ENCODE data around the gene GSTO1. TPM values are rescaled to one million over a fixed set of nuclear protein-coding genes. Genes with fewer than 3 reads are reported as not detected.
"Not testable (repeated sequence)": the region's sequence is repeated elsewhere in the genome, so short reads cannot be mapped to it uniquely, and the experiment has no call there.

Gene GSTO1
- total RNA-seq, 2 donors from 2014 or later, result 257 to 291 TPM

- no peak for TF ChIP-seq CTCF (IDR thresholded peaks at IDR 0.05)
- Histone ChIP-seq H3K4me1 (no peaks in the 10 kb centered on the region), H3K4me3 (no peak overlapping the region), H3K36me3 (no peaks in the 10 kb centered on the region), H3K27me3 (no peaks in the 10 kb centered on the region), H3K9me3 (no peaks in the 10 kb centered on the region), H3K27ac (no peak overlapping the region)
- no peak for DNase-seq (ENCODE audit: low spot score)
Observed at GRCh38 chr10:104243512-104243911, 11.2 kb upstream of the GSTO1 start.

- H3K4me3 ChIP-seq, result no peak overlapping the region
- no peaks in the 10 kb centered on the region for H3K36me3 ChIP-seq
- no peak overlapping the region for H3K27ac ChIP-seq
- H3K27me3 ChIP-seq, result no peaks in the 10 kb centered on the region
- no peak for TF ChIP-seq CTCF (IDR thresholded peaks at IDR 0.05)
- no peaks in the 10 kb centered on the region for H3K4me1 ChIP-seq
- no peaks in the 10 kb centered on the region for H3K9me3 ChIP-seq
- DNase-seq (ENCODE audit: low spot score), result no peak
Observed at GRCh38 chr10:104245066-104245632, 9.5 kb upstream of the GSTO1 start.

- Histone ChIP-seq H3K4me1 (no peaks in the 10 kb centered on the region), H3K27ac (no peak overlapping the region), H3K9me3 (no peaks in the 10 kb centered on the region), H3K4me3 (no peak overlapping the region), H3K36me3 (no peaks in the 10 kb centered on the region), H3K27me3 (no peaks in the 10 kb centered on the region)
- no peak for TF ChIP-seq CTCF (IDR thresholded peaks at IDR 0.05)
- DNase-seq (ENCODE audit: low spot score), result no peak
Observed at GRCh38 chr10:104246976-104247375, 7.7 kb upstream of the GSTO1 start.

- Histone ChIP-seq H3K9me3 (no peaks in the 10 kb centered on the region), H3K4me1 (no peaks in the 10 kb centered on the region), H3K4me3 (no peak overlapping the region), H3K36me3 (no peaks in the 10 kb centered on the region), H3K27ac (no peak overlapping the region), H3K27me3 (no peaks in the 10 kb centered on the region)
- DNase-seq (ENCODE audit: low spot score), result no peak
- no peak for TF ChIP-seq CTCF (IDR thresholded peaks at IDR 0.05)
Observed at GRCh38 chr10:104247513-104248146, 7.1 kb upstream of the GSTO1 start.

- not testable (repeated sequence) for H3K9me3 ChIP-seq; H3K4me3 ChIP-seq; H3K27ac ChIP-seq; H3K27me3 ChIP-seq; H3K36me3 ChIP-seq; H3K4me1 ChIP-seq; DNase-seq (ENCODE audit: low spot score)
Observed at GRCh38 chr10:104248931-104249330, 5.8 kb upstream of the GSTO1 start.

GRCh38 chr10:104250371-104250770 is 4.3 kb upstream of the GSTO1 start:
- H3K4me1 ChIP-seq, result peaks cover 0 to 11% of the 10 kb centered on the region in 2 donors
- no peak overlapping the region for H3K4me3 ChIP-seq
- H3K36me3 ChIP-seq, result no peaks in the 10 kb centered on the region
- no peaks in the 10 kb centered on the region for H3K27me3 ChIP-seq
- H3K27ac ChIP-seq, result no peak overlapping the region
- no peak for TF ChIP-seq CTCF (IDR thresholded peaks at IDR 0.05)
- H3K9me3 ChIP-seq, result no peaks in the 10 kb centered on the region
- no peak for DNase-seq (ENCODE audit: low spot score)
